HFFc6 (cell line): Measurements from ENCODE around the gene MAPK8IP1. TPM values are rescaled to one million over a fixed set of nuclear protein-coding genes. Genes with fewer than 3 reads are reported as not detected.

ENCODE experiments used
- DNase-seq: peaks from one replicate; pipeline ENCODE4 v3.0.0-alpha.2; 2018
- H3K27ac Mint-ChIP-seq: 2 replicates; pipeline ENCODE4 v1.8.0; 2020; ENCODE audit warnings: mild to moderate bottlenecking, mixed read lengths
- H3K27me3 Mint-ChIP-seq: 2 replicates; pipeline ENCODE4 v1.8.0; 2021; ENCODE audit warnings: mild to moderate bottlenecking, moderate library complexity, mixed read lengths; ENCODE audit not compliant: insufficient read depth
- H3K36me3 Mint-ChIP-seq: 2 replicates; pipeline ENCODE4 v1.8.0; 2021; ENCODE audit warnings: low read depth, mixed read lengths
- H3K4me1 Mint-ChIP-seq: 2 replicates; pipeline ENCODE4 v1.8.0; 2020; ENCODE audit warnings: low read depth, mixed read lengths
- H3K4me3 Mint-ChIP-seq: 2 replicates; pipeline ENCODE4 v1.8.0; 2020; ENCODE audit warnings: mild to moderate bottlenecking, moderate library complexity, mixed read lengths
- H3K9me3 Mint-ChIP-seq: 2 replicates; pipeline ENCODE4 v1.8.0; 2020; ENCODE audit warnings: mild to moderate bottlenecking, mixed read lengths
- CTCF ChIP-seq: fragments of 200-600 bp; sonication (generic); IDR thresholded peaks from 2 replicates; pipeline ENCODE4 v1.5.0; 2021; ENCODE audit warnings: antibody characterized with exemption, mild to moderate bottlenecking
- total RNA-seq, 6 experiments: library from RNA; stranded (reverse); fragmentation: NEBNext Ultra II Directional; extraction: Animal tissue kit (Norgen Biotek cat#: 25700); gene quantifications; 2 replicates in 1 of 6; 3 replicates in 5 of 6; pipeline ENCODE4 v1.2.3, GENCODE V29; 2021

The MAPK8IP1 gene
- total RNA-seq, 6 experiments from 2014 or later = 7.4 to 10.0 (median 8.7) TPM

DNA sequence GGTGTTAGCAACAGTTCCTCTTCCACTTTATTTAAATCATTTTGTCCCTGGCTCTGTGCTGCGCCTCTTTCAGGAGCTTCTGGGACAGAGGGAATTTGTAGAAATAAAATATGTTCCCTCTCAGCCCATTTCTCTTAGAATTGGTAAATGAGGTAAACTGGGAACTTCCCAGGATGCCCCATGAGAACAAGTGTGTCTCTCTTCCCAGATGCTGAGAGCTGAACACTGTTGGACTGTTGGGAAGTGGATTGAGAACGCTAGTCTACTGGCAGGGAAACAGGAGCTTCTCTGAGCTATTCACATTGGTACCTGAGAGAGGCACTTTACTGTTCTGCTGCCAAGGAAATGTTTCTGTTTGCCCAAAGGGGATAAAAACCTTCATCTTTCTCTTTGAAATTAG is 34.2 kb upstream of the MAPK8IP1 start:
- H3K27me3 Mint-ChIP-seq = peaks cover 4% of the 10 kb centered on the region
- no peaks in the 10 kb centered on the region for H3K36me3 Mint-ChIP-seq
- H3K4me3 Mint-ChIP-seq = no peak overlapping the region
- H3K9me3 Mint-ChIP-seq = no peaks in the 10 kb centered on the region
- H3K27ac Mint-ChIP-seq = no peak overlapping the region
- peaks cover 43% of the 10 kb centered on the region for H3K4me1 Mint-ChIP-seq
- DNase-seq = no peak
- no peak for TF ChIP-seq CTCF

DNA sequence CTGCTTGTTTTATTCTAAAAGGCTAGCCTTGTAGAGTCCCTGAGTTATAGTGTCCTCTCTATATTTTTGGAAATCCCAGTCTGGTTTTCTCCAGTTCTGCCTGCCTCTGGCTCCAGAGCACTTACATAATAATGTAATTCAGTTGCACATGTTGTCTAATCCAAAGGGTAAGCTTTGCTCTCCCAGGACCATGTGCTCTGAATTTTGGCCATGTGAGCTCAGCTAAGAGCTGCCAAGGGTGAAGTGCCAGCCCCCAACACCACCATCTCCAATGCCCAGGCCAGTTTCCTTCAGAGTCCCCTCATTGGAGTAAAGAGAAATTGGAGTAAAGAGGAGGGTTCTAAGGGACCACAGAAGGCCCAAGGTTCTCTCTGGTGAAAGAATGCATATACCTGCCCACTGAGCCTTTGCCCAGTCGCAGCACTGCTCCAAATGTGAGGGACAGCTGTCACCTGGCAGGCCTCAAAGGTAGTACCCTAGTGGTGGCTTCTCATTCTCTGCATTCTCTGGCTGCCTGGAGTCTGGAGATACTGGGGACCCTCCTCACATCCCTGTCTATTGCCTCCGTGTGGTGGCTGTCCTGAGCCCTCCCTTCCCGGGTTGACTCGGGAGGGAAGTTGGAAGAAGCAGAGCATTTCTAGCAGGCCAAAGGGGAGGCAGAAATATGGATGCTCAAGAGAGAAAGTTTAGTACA is 33.3 kb upstream of the MAPK8IP1 start:
- no peak for DNase-seq

GRCh38 chr11:45852712-45853101 is 32.7 kb upstream of the MAPK8IP1 start:
- H3K9me3 Mint-ChIP-seq = no peaks in the 10 kb centered on the region
- H3K4me1 Mint-ChIP-seq = peaks cover 48% of the 10 kb centered on the region
- no peak overlapping the region for H3K4me3 Mint-ChIP-seq
- H3K36me3 Mint-ChIP-seq = no peaks in the 10 kb centered on the region
- H3K27me3 Mint-ChIP-seq = peaks cover 2% of the 10 kb centered on the region
- no peak for TF ChIP-seq CTCF
- no peak overlapping the region; the same call in 1 of the 2 replicates for H3K27ac Mint-ChIP-seq
- DNase-seq = no peak

More for the DNA sequence above, 33.3 kb upstream of the MAPK8IP1 start:
- H3K4me1 Mint-ChIP-seq = peaks cover 42% of the 10 kb centered on the region
- H3K36me3 Mint-ChIP-seq = no peaks in the 10 kb centered on the region
- TF ChIP-seq CTCF = no peak
- no peak overlapping the region for H3K4me3 Mint-ChIP-seq
- H3K27ac Mint-ChIP-seq = no peak overlapping the region; the same call in 1 of the 2 replicates
- H3K27me3 Mint-ChIP-seq = peaks cover 2% of the 10 kb centered on the region
- no peaks in the 10 kb centered on the region for H3K9me3 Mint-ChIP-seq

DNA sequence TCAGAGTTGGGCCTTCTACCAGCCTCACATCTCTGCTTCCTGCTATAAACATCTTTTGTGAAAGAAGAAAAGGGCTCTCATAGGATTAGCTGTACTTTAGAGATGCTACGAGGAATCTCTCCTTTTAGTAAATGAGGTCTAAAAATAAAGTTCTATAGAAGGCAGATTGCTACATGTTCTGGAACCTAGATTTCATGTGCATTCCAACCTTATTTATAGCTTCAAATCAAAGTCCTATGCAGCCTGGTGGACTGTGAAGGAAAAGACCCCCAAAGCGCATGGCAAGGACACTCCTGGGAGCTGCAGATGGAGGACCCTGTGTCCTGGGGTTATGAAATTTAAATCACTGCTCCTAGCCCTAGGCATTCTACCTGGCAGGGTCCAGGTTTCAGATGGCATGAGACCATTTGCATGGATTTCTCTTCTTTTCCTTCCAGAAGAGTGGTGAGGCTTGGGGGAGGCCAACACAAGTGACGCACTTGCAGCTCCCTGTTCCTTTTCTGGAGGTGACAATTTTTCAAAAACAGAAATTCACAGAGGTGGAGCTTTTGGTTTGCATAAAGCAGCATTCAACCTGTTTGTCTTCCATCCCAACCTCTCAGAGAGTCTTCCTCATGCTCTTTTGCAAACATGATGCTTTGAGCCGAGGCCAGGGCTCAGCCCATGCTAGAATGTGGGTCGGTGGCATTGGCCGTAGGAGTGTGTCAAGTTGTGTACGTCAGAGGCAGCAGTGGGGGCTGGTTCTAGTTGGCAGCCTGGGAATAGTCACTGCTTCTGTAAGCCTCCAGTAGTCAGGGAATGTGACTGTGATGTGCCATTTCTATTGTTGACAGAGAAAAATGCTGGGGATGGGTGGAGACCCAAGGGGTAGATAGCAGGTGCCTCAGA is 31.9 kb upstream of the MAPK8IP1 start:
- H3K27me3 Mint-ChIP-seq = no peaks in the 10 kb centered on the region; the same call in 1 of the 2 replicates
- no peaks in the 10 kb centered on the region for H3K9me3 Mint-ChIP-seq
- no peak for DNase-seq

GRCh38 chr11:45855308-45855707 is 30.1 kb upstream of the MAPK8IP1 start:
- Mint-ChIP-seq H3K36me3 (no peaks in the 10 kb centered on the region), H3K4me1 (peaks cover 55% of the 10 kb centered on the region), H3K27ac (no peak overlapping the region), H3K4me3 (no peak overlapping the region), H3K9me3 (no peaks in the 10 kb centered on the region), H3K27me3 (no peaks in the 10 kb centered on the region; the same call in 1 of the 2 replicates)
- DNase-seq = no peak
- TF ChIP-seq CTCF = no peak

More for the DNA sequence above, 31.9 kb upstream of the MAPK8IP1 start:
- H3K27ac Mint-ChIP-seq = no peak overlapping the region
- H3K4me3 Mint-ChIP-seq = no peak overlapping the region
- no peaks in the 10 kb centered on the region for H3K36me3 Mint-ChIP-seq
- no peak for TF ChIP-seq CTCF
- peaks cover 51% of the 10 kb centered on the region for H3K4me1 Mint-ChIP-seq
